GM18499 (cell line): ENCODE measurements around the gene SMIM12.
"Not testable (repeated sequence)": the region's sequence is repeated elsewhere in the genome, so short reads cannot be mapped to it uniquely, and the experiment has no call there.

ENCODE experiments used
- ATAC-seq: cut with Tn5 transposase; IDR thresholded peaks from one replicate; pipeline ENCODE4 v1.9.1; 2021; ENCODE audit warnings: moderate number of reproducible peaks; ENCODE audit not compliant: insufficient read depth, unreplicated experiment

Gene SMIM12

DNA sequence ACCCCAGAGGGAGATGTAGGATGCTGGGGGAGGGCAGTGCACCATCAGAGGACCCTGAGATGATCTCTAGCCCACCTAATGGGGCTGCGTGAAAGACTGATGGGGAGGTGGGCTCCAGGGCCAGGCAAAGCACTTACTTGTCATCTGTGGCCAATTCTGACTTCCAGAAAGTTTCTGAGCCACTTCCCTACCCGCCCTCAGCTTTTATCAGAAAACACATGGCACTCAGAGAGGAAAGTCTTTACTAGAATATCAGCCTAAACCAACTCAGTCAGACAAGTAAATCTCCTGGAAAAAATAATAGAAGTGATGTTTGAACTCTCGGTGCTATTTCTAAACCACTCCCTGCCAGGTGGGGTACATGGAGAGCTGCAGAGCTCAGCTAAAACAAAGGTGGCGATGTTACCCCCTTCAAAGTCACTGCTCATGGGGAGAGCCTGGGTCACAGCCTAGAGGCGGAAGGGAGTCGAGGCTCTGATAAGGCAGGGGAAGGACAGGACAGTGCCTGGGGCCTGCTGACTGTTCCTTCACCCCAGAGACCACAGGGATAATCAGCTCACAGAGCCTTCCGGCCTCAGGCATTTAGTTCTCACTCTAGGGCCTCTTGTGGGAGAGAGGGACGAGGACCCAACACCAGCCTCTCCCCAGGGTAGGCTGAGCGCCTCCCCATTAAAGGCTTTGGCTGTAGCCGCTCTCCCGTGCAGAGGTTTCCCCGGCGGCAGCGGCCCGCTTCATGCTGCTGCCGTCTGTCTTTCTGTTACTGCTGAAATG is 14.2 kb downstream of the SMIM12 start:
- ATAC-seq: no peak

DNA sequence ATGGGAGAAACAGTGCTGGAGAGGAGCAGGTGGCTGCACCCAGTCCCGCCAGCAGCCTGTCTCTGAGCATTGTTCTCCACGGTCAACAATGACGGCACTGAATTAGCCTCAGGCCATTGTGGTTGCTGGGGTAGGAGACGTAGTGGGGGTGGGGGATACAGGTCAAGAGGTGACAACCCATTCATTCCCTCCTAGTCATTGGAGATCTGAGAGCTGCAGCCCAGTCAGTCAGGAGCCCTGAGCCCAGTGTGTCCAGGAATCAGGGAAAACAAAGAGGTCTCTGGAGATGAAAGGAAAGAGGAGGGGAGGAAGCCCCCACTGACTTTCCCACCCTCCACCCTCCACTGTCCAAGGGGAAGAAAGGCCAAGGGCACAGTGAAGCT is 15.3 kb downstream of the SMIM12 start:
- ATAC-seq: no peak

- ATAC-seq: no peak
Measured at GRCh38 chr1:34843392-34844251, 15.9 kb downstream of the SMIM12 start.

GRCh38 chr1:34842952-34843371 is 16.6 kb downstream of the SMIM12 start:
- ATAC-seq: no peak

DNA sequence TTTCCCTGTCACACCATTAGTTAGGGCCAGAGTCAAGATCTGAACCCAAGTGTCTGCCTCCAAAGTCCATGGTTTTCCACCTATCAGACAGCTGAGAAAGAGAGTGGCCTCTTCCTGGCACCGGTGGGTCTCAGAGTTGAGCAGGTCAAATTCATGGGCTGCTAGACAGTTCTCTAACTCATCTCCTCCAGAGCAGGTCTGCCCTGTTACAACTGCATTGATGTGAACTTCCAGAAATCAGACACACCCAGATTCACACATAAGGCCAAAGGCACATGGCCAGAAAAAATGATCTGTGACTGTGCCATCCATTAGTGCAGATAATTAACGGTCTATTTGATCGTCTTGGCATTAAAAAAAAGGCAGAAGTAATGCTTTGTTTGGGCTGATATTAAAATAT is 17.5 kb downstream of the SMIM12 start:
- no peak for ATAC-seq

- no peak for ATAC-seq
Measured at GRCh38 chr1:34840426-34840825, 19.1 kb downstream of the SMIM12 start.

GRCh38 chr1:34839526-34840305 is 19.8 kb downstream of the SMIM12 start:
- ATAC-seq: no peak

- no peak for ATAC-seq
Measured at GRCh38 chr1:34833711-34834110, 25.8 kb downstream of the SMIM12 start.

DNA sequence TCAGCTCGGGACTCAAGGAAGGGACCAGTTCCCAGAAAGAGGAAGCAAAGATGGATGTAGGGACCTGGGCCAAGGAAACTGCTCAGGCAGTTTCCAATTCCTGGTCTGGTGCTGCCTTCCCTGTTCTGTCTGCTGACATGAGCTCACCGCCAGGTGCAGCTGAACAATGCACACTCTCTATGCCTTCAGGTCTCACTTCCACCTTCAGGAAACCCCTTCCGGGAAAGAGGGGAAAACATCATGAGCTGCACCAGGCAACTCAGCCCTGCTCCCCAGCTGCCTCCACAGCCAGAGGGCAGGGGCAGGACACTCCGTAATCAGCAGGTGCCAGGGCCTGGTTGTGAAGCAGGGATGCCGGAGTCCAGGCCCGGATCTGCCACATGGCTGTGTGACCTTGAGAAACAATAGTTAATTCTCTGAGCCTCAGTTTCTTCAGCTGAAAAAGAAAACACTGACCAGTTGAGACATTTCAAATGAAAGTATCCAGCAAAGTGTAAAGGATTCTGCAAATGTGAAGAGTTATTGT is 27.8 kb downstream of the SMIM12 start:
- ATAC-seq: no peak

GRCh38 chr1:34829250-34829649 is 30.3 kb downstream of the SMIM12 start:
- no peak for ATAC-seq

DNA sequence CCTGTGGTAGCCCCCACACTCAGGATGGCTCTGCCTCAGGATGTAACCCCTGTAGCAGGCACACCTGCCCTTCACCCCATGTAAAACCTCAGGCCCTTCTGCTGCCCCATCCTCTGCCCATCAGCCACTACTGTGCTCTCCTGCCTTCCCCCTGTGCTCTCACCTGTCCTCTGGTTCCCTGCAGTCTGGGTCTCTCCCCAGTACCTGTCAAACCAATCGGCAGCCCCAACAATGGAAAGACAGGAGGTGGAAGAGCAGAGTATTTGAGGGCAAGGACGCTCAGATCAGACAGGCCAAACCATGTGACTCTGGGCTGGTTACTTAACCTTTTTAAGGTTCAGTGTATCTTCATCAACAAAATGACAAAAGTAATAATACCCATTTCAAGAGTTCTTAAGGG is 30.9 kb downstream of the SMIM12 start:
- ATAC-seq: no peak

- ATAC-seq: no peak
Measured at GRCh38 chr1:34827341-34827941, 32.1 kb downstream of the SMIM12 start.

DNA sequence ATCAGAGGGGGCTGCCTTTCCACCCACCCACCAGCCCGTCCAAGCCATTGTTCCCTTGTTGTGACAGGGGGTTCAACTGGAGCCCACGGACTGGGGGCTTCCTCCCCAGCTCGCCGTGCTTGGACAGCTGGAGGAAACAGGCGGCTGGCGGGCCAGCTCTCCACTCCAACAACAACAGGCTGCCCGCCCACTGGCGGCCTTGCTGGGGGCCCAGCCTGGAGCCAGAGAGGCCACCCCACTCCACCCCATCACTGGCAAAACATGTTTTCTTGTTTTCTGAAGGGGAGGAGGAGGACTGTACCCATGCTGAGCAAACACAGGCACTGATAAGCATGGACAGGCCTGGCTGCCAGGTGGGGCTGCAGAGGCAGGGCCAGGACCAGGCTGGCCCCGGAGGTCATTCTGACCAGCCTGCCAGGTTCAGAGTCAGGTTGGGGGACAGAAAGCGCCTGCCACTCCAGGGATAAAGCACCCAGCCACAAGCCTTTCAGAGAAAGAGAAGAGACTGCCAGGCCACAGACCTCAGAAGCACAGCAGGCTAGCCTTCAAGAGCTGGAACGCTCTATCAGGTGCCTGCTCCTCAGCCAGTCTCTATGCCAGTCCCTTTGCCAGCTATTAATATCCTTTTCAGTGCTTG is 34.0 kb downstream of the SMIM12 start:
- no peak for ATAC-seq

GRCh38 chr1:34824817-34825454 is 34.6 kb downstream of the SMIM12 start:
- ATAC-seq: no peak

DNA sequence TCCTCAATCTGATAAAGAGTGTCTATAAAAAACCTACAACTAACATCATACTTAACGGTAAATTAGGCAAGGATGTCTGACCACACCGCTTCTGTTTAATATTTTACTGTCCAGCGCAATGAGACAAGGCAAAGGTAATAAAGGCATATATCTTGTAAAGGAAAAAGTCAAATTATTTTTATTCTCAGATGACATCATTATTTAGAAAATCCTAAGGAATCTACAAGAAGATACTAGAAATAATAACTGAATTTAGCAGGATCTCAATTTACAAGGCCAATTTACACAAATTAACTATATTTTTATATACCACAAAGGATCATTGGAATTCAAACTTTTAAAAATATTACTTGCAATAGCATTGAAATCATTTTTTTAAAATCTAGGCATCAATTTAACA is 37.3 kb downstream of the SMIM12 start:
- no peak for ATAC-seq

- ATAC-seq: not testable (repeated sequence)
Measured at GRCh38 chr1:34818862-34819261, 40.7 kb downstream of the SMIM12 start.

DNA sequence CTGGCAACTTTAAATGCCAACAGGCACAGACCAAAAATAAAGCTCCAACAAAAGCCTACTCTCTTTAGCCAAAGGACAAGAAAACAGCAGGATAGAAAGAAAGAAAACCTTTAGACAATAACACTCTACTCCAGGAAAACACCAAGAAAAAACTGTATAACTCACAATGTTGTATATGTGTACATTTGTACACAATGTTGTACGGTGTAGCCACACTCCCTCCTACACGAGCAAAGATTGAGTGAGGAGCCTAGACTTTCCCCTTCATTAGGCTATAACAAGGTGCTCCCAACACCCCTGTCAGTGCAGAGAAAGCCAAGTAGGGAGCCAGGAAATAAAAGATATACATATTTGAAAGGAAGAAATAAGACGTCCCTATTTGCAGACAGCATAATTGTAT is 42.8 kb downstream of the SMIM12 start:
- ATAC-seq: no peak

- no peak for ATAC-seq
Measured at GRCh38 chr1:34816332-34816731, 43.2 kb downstream of the SMIM12 start.

- ATAC-seq: not testable (repeated sequence)
Measured at GRCh38 chr1:34810781-34811180, 48.8 kb downstream of the SMIM12 start.
